ENCODE data around the gene KLK15. TPM values are rescaled to one million over a fixed set of nuclear protein-coding genes. Genes with fewer than 3 reads are reported as not detected.

KLK15 gene
- total and polyA plus RNA-seq, 2 of the 13 experiments (the other 11 are each of a cell fraction or from before 2014, with no cell fraction given): not detected

DNA sequence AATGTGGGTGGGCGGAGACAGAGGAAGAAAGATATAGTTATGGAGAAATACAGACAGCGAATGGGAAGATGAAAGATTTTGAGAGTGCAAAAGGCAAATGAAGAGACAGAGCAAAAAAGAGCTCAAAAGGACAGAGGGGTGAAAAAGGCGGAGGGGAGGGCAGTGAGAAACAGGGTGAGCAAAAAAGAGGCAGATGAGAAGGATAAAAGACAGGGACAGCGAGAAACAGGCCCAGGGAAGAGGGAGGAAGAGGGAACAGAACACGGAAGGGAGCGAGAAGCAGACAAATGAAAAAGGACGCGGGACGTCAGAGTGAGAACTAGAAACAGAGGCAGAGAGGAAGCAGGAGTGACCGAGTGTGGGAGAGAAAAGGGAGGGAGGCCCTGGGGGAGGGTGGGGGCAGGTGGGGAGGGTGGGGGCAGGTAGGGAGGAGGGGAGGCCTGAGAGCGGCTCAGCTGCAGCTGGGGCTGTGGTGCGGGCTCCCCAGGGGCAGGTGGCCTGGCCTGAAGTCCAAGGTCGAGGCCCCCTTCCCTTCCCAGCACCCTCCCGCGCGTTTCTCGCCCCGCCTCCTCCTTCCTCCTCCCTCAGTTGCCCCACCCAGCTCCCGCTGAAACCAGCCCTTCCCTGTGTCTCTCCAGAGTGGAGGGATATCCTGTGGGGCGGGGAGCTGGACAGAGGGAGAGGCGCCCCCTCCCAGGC is 12.7 kb downstream of the KLK15 start (continued):
- TF ChIP-seq ZNF646 (CRISPR knock-in tag; IDR thresholded peaks at IDR 0.05) (no peak), TGIF2 (CRISPR knock-in tag; IDR thresholded peaks at IDR 0.05) (no peak)
- TF ChIP-seq, protein P1, sequence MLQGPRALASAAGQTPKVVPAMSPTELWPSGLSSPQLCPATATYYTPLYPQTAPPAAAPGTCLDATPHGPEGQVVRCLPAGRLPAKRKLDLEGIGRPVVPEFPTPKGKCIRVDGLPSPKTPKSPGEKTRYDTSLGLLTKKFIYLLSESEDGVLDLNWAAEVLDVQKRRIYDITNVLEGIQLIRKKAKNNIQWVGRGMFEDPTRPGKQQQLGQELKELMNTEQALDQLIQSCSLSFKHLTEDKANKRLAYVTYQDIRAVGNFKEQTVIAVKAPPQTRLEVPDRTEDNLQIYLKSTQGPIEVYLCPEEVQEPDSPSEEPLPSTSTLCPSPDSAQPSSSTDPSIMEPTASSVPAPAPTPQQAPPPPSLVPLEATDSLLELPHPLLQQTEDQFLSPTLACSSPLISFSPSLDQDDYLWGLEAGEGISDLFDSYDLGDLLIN (CRISPR knock-in tag; IDR thresholded peaks at IDR 0.05; ENCODE audit: borderline replicate concordance): no peak

DNA sequence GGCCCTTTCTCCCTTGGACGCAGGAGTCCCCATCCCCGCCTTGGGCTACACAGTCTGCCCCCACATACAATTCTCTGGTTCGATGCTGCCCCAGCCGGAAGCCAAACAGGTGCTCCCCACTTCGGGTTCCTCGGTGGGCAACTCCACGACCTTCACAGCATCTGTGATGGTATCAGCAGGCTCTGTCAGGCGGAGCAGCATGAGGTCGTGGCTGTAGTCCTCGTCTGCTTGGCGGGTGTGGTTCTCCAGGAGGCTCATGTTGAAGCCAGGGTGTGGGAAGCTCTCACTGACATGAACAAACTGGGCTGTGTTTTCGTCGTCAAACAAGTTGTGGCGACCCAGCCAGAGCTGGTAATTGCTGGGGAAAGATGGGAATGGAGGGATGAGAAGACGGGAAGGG is 13.3 kb downstream of the KLK15 start:
- Histone ChIP-seq H3K9me3 (ENCODE audit: low read length) (no peaks in the 10 kb centered on the region), H3K27me3 (ENCODE audit: control insufficient read depth in 1 of 2, insufficient read depth in 2 of 2, low read length in 2 of 2) (peaks cover 7 to 43% of the 10 kb centered on the region in 2 experiments), H3K79me2 (ENCODE audit: insufficient read depth, low read length) (no peaks in the 10 kb centered on the region), H2AFZ (ENCODE audit: low read length) (no peak overlapping the region), H3K4me3 (replicated peaks in 1 of 3; ENCODE audit: insufficient read depth in 1 of 3, low read depth in 2 of 3, low read length in 3 of 3) (no peak overlapping the region), H3K27ac (ENCODE audit: extremely low read length, insufficient read depth, low read length) (no peak overlapping the region), H3K9ac (ENCODE audit: insufficient read depth, low read depth, low read length) (no peak overlapping the region), H3K36me3 (replicated peaks in 1 of 2; ENCODE audit: control insufficient read depth in 1 of 2, insufficient read depth in 2 of 2, low read length in 2 of 2) (no peaks in the 10 kb centered on the region), H4K20me1 (ENCODE audit: insufficient read depth, low read length) (no peaks in the 10 kb centered on the region), H3K4me2 (ENCODE audit: low read depth, low read length) (no peak overlapping the region), H3K4me1 (ENCODE audit: insufficient read depth, low read length) (no peaks in the 10 kb centered on the region)
- no peak for FAIRE-seq
- CTCF ChIA-PET (ENCODE audit: low intra/inter-chr PET ratio, low total read pairs): no interaction called here
- WGBS (ENCODE audit: low lambda C conversion rate): 9% methylated on average over 14 of the region's 15 CpGs
- POLR2A ChIA-PET: no interaction called here
- ATAC-seq: no peak
- in situ Hi-C loops (cut with HindIII; ENCODE audit: extremely low pct_ligation_motif_present, low pct_unique_long_range_greater_than_20kb) (no loop called here), intact Hi-C loops (cut with micrococcal nuclease; ENCODE audit: unreplicated experiment) (no loop called here)
- DNase-seq (ENCODE audit: low spot score): no peak
- BruUV-seq (replicated peaks): no TSS peak
- TF ChIP-seq SRSF4 (IDR thresholded peaks at IDR 0.05; ENCODE audit: low read depth, low read length, poor library complexity, severe bottlenecking) (no peak), MEIS2 (CRISPR knock-in tag; IDR thresholded peaks at IDR 0.05) (no peak), PCBP2 (optimal IDR thresholded peaks at IDR 0.05; ENCODE audit: low read depth, low read length, poor library complexity, severe bottlenecking) (no peak), NFKB2 (CRISPR knock-in tag; IDR thresholded peaks at IDR 0.05; ENCODE audit: borderline replicate concordance) (no peak), ZBTB3 (CRISPR knock-in tag; IDR thresholded peaks at IDR 0.05; ENCODE audit: borderline replicate concordance, low read depth) (no peak), MTA3 (CRISPR knock-in tag; IDR thresholded peaks at IDR 0.05) (no peak), MTERF4 (CRISPR knock-in tag; IDR thresholded peaks at IDR 0.05) (no peak)
- TF ChIP-seq, protein P2, sequence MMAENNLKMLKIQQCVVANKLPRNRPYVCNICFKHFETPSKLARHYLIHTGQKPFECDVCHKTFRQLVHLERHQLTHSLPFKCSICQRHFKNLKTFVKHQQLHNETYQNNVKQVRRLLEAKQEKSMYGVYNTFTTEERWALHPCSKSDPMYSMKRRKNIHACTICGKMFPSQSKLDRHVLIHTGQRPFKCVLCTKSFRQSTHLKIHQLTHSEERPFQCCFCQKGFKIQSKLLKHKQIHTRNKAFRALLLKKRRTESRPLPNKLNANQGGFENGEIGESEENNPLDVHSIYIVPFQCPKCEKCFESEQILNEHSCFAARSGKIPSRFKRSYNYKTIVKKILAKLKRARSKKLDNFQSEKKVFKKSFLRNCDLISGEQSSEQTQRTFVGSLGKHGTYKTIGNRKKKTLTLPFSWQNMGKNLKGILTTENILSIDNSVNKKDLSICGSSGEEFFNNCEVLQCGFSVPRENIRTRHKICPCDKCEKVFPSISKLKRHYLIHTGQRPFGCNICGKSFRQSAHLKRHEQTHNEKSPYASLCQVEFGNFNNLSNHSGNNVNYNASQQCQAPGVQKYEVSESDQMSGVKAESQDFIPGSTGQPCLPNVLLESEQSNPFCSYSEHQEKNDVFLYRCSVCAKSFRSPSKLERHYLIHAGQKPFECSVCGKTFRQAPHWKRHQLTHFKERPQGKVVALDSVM (CRISPR knock-in tag; IDR thresholded peaks at IDR 0.05): no peak
